ENCODE measurements around the gene KIF26A. TPM values are rescaled to one million over a fixed set of nuclear protein-coding genes. Genes with fewer than 3 reads are reported as not detected.

The KIF26A gene
- total RNA-seq, 1 donor from 2014 or later, result 0.26 TPM

- H3K36me3 ChIP-seq (ENCODE audit: control insufficient read depth, insufficient read depth, low read length), result no peaks in the 10 kb centered on the region
- TF ChIP-seq CTCF (IDR thresholded peaks at IDR 0.05; ENCODE audit: insufficient read depth, low read length, severe bottlenecking), result no peak
- no peak overlapping the region for H3K4me3 ChIP-seq (ENCODE audit: low read depth, low read length)
- DNase-seq (ENCODE audit: low read depth), result no peak
- FAIRE-seq, result no peak
- no peaks in the 10 kb centered on the region for H3K27me3 ChIP-seq (ENCODE audit: control insufficient read depth, insufficient read depth, low read length)
Observed at GRCh38 chr14:104215706-104216334, 77.4 kb downstream of the KIF26A start.

GRCh38 chr14:104216457-104216856, 78.1 kb downstream of the KIF26A start:
- H3K27me3 ChIP-seq (ENCODE audit: control insufficient read depth, insufficient read depth, low read length), result no peaks in the 10 kb centered on the region
- H3K4me3 ChIP-seq (ENCODE audit: low read depth, low read length), result no peak overlapping the region
- no peaks in the 10 kb centered on the region for H3K36me3 ChIP-seq (ENCODE audit: control insufficient read depth, insufficient read depth, low read length)
- no peak for TF ChIP-seq CTCF (IDR thresholded peaks at IDR 0.05; ENCODE audit: insufficient read depth, low read length, severe bottlenecking)
- FAIRE-seq, result no peak
- no peak for DNase-seq (ENCODE audit: low read depth)

- no peaks in the 10 kb centered on the region for H3K36me3 ChIP-seq (ENCODE audit: control insufficient read depth, insufficient read depth, low read length)
- no peak for TF ChIP-seq CTCF (IDR thresholded peaks at IDR 0.05; ENCODE audit: insufficient read depth, low read length, severe bottlenecking)
- FAIRE-seq (no peak), DNase-seq (ENCODE audit: low read depth) (no peak)
- no peak overlapping the region for H3K4me3 ChIP-seq (ENCODE audit: low read depth, low read length)
- H3K27me3 ChIP-seq (ENCODE audit: control insufficient read depth, insufficient read depth, low read length), result no peaks in the 10 kb centered on the region
Observed at GRCh38 chr14:104217486-104218360, 79.3 kb downstream of the KIF26A start.

DNA sequence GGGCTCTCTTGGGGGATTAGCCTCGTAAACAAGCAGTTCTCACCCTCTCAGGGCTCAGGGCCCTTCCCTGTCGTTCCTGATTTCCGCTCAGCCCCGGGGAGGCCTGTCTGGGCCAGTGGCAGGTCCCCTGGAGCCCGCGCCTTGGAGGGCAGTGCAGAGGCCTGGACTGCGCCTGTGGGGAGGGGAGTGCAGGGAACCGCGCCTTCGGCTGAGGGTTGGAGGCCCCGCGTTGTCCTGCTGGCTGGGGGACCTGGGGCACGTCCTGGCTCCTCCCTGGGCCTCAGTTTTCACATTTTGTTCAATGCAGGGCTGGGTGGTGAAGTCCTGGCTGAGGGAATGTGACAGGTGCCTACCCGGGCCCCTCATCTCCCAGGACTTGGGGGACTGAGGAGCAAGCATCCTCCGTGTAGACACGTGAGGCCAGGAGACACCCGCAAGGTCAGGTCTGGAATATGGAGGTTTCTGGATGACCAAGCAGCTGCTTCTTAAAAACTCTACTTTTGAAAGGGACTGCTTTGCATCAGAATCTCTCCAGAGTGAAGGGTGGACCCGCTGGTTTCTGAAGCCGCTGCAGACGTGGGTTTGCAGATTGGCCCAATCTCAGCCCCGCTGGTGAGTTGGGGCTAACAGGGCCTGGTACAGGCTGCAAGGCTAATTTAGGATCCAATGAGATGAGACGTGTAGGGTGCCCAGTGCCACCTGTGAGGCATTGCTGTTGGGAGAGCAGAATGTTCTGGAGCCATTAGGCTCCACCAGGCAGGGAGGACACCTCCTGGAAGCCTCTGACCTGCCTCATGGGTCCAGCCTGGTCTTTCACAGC, 80.2 kb downstream of the KIF26A start:
- no peak overlapping the region for H3K4me3 ChIP-seq (ENCODE audit: low read depth, low read length)
- FAIRE-seq (no peak), DNase-seq (ENCODE audit: low read depth) (no peak)
- no peaks in the 10 kb centered on the region for H3K36me3 ChIP-seq (ENCODE audit: control insufficient read depth, insufficient read depth, low read length)
- no peak for TF ChIP-seq CTCF (IDR thresholded peaks at IDR 0.05; ENCODE audit: insufficient read depth, low read length, severe bottlenecking)
- no peaks in the 10 kb centered on the region for H3K27me3 ChIP-seq (ENCODE audit: control insufficient read depth, insufficient read depth, low read length)

DNA sequence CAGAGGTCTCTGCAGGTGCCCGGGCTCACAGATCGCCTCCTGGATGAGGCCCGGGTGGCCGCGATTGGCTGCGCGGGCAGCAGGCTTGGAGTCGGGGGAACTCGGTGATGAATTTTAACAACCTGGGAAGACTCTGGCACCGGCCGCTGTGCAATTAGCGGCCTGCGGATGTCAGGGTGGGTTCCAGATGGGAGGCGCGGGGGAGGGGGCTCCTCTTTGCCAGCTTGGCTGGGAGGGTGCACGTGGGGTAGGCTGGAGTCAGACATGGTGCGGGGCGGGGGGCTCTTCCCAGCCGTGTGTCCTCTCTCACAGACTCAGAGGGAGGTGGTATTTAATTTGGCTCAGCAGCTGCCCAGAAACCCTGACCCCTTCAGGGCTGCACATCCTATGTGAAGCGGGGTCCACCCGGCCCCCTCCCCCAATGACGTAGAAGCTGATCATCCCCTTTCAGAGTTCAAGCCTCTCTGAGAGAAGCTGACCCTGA, 81.4 kb downstream of the KIF26A start:
- no peak for TF ChIP-seq CTCF (IDR thresholded peaks at IDR 0.05; ENCODE audit: insufficient read depth, low read length, severe bottlenecking)
- FAIRE-seq, result no peak
- Histone ChIP-seq H3K36me3 (ENCODE audit: control insufficient read depth, insufficient read depth, low read length) (no peaks in the 10 kb centered on the region), H3K27me3 (ENCODE audit: control insufficient read depth, insufficient read depth, low read length) (no peaks in the 10 kb centered on the region), H3K4me3 (ENCODE audit: low read depth, low read length) (no peak overlapping the region)
- no peak for DNase-seq (ENCODE audit: low read depth)

Data from bronchial epithelial cell (primary cell).